ENCODE measurements around the gene DENND6B.

The DENND6B gene

GRCh38 chr22:50267591-50268390, 59.0 kb downstream of the DENND6B start:
- TF ChIP-seq CTCF (IDR thresholded peaks at IDR 0.05; ENCODE audit: borderline replicate concordance, insufficient read depth, low read depth, low read length): 0 out of 2 replicates have a peak, but pooled peaks have one; percentile 22
- no peak overlapping the region for H3K4me3 ChIP-seq (ENCODE audit: low read depth, low read length)

- no peak overlapping the region for H3K4me3 ChIP-seq (ENCODE audit: low read depth, low read length)
- TF ChIP-seq CTCF (IDR thresholded peaks at IDR 0.05; ENCODE audit: borderline replicate concordance, insufficient read depth, low read depth, low read length): no peak
These were observed 59.8 kb downstream of the DENND6B start for GRCh38 chr22:50266994-50267393.

GRCh38 chr22:50264946-50265669, 61.7 kb downstream of the DENND6B start:
- no peak overlapping the region for H3K4me3 ChIP-seq (ENCODE audit: low read depth, low read length)
- no peak for TF ChIP-seq CTCF (IDR thresholded peaks at IDR 0.05; ENCODE audit: borderline replicate concordance, insufficient read depth, low read depth, low read length)

- no peak overlapping the region for H3K4me3 ChIP-seq (ENCODE audit: low read depth, low read length)
- TF ChIP-seq CTCF (IDR thresholded peaks at IDR 0.05; ENCODE audit: borderline replicate concordance, insufficient read depth, low read depth, low read length): no peak
These were observed 62.6 kb downstream of the DENND6B start for GRCh38 chr22:50264104-50264745.

- TF ChIP-seq CTCF (IDR thresholded peaks at IDR 0.05; ENCODE audit: borderline replicate concordance, insufficient read depth, low read depth, low read length): no peak
- no peak overlapping the region for H3K4me3 ChIP-seq (ENCODE audit: low read depth, low read length)
These were observed 63.7 kb downstream of the DENND6B start for GRCh38 chr22:50262973-50263617.

GRCh38 chr22:50262460-50262911, 64.3 kb downstream of the DENND6B start:
- no peak overlapping the region for H3K4me3 ChIP-seq (ENCODE audit: low read depth, low read length)
- TF ChIP-seq CTCF (IDR thresholded peaks at IDR 0.05; ENCODE audit: borderline replicate concordance, insufficient read depth, low read depth, low read length): no peak
